Upper lobe of left lung (tissue), 6 donors: ENCODE measurements around the gene FAM111B. TPM values are rescaled to one million over a fixed set of nuclear protein-coding genes. Genes with fewer than 3 reads are reported as not detected.

Experiments used
- ATAC-seq, 2 donors: fragments of 200-7000 bp; cut with Tn5 transposase; one replicate each; pipeline ENCODE4 v1.9.1; 2022; ENCODE audit warnings: mild to moderate bottlenecking in 2 of 2, moderate library complexity in 2 of 2; ENCODE audit not compliant: low FRiP score in 2 of 2
- DNase-seq, 2 donors: peaks; one replicate each; pipeline ENCODE4 v3.0.0-alpha.2; 2019 to 2020
- H3K27ac ChIP-seq, 4 donors: fragments of 200-600 bp; sonication (generic); one replicate each; pipeline ENCODE4 v1.5.1; 2016 to 2019
- H3K27me3 ChIP-seq, 4 donors: fragments of 200-600 bp; sonication (generic); one replicate each; pipeline ENCODE4 v1.5.1; 2017 to 2019
- H3K36me3 ChIP-seq, 4 donors: fragments of 200-600 bp; sonication (generic); one replicate each; pipeline ENCODE4 v1.5.1; 2016 to 2019
- H3K4me1 ChIP-seq, 4 donors: fragments of 200-600 bp; sonication (generic); one replicate each; pipeline ENCODE4 v1.5.1; 2018 to 2019
- H3K4me3 ChIP-seq, 4 donors: fragments of 200-600 bp; sonication (generic); one replicate each; pipeline ENCODE4 v1.5.1; 2017 to 2019; ENCODE audit warnings: mild to moderate bottlenecking in 2 of 4, moderate library complexity in 1 of 4
- H3K9me3 ChIP-seq, 4 donors: fragments of 200-600 bp; sonication (generic); one replicate each; pipeline ENCODE4 v1.5.1; 2018 to 2019
- EP300 ChIP-seq, 4 donors: sonication (generic); formaldehyde crosslinking; IDR thresholded peaks; one replicate each; pipeline ENCODE4 v1.5.1; 2017; ENCODE audit warnings: antibody characterized with exemption in 4 of 4, control low read depth in 2 of 4
- POLR2A ChIP-seq, 4 donors: fragments of 450-650 bp; IDR thresholded peaks; one replicate each; pipeline ENCODE4 v1.5.1; 2016 to 2017; ENCODE audit warnings: antibody characterized with exemption in 4 of 4, mild to moderate bottlenecking in 2 of 4
- POLR2AphosphoS5 ChIP-seq, 2 donors: sonication (generic); formaldehyde crosslinking; IDR thresholded peaks; one replicate each; pipeline ENCODE4 v1.5.1; 2017; ENCODE audit warnings: antibody characterized with exemption in 2 of 2
- WGBS, 2 donors: methylation state at CpG; one replicate each; pipeline ENCODE4 v1.1.5; 2017 to 2018; 5-methylcytosine and 5-hydroxymethylcytosine counted together
- total RNA-seq, 6 donors: library from RNA; depleted of rRNA in 4 of 6; stranded (reverse); fragments of >200 nt in 4 of 6; gene quantifications; one replicate each; pipeline versions ENCODE4 v1.1.0 to v1.2.1, GENCODE V29; 2016 to 2021
- TF ChIP-seq, protein P1 (sequence below), 6 experiments: fragments of 450-650 bp in 4 of 6; fragments of 200-600 bp in 2 of 6; sonication (generic) in 2 of 6; IDR thresholded peaks; one replicate each; pipeline ENCODE4 v1.5.1; 2016 to 2019; ENCODE audit warnings: antibody characterized with exemption in 6 of 6
- donor health status: DM: no; HTN: no; CAD: no; lungs with moderate emphysema.
- donor health status: DM: no; HTN: yes; CAD: no; lungs with severe emphysema.

Gene FAM111B
- total RNA-seq, 6 donors from 2014 or later = 0.92 to 5.0 (median 2.4) TPM; not detected in 1

DNA sequence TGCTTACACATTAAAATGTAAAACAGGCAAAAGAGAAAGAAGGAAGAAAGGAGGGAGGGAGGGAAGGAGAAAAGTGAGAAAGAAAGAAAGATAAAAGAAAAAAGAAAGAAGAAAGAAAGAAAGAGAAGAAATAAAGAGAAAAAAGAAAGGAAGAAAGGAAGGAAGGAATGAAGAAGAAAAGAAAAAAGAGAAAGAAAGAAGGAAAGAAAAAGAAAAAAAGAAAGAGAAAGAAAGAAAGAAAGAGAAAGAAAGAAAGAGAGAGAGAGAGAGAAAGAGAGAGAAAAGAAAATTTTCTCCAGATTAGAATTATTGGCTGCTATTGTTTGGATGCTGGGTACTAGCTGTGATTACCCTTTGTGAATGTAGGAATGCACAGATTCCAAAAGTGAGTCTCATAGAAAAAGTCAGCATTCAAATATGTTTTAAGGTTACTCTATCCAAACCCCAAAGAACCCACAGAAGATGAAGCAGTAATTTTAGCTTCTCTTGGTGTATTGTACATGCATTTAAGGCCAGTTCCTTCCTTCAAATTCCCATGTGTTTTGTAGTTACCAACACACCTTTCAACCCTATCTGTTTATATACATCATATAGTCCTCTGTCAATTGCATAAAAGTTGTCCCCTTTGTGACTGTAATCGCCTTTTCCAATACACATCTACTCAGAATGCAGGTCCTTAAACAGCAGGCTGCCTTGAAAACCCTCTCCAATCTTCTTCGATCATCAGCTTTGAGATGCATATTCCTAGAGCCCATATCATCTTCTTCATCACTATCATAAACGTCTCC lies 34.8 kb downstream of the FAM111B start:
- Histone ChIP-seq H3K4me3 (peak overlapping the region; percentile 59 to 94 (median 73)), H3K36me3 (peaks cover 0 to 15% (median 0%) of the 10 kb centered on the region in 4 donors), H3K4me1 (peaks cover 19 to 40% (median 27%) of the 10 kb centered on the region in 4 donors), H3K9me3 (no peaks in the 10 kb centered on the region), H3K27ac (peak overlapping the region; percentile 94 to 97 (median 97)), H3K27me3 (no peaks in the 10 kb centered on the region)
- DNase-seq = no peak
- TF ChIP-seq POLR2AphosphoS5 (IDR thresholded peaks at IDR 0.05) (no peak), POLR2A (IDR thresholded peaks at IDR 0.05) (no peak), EP300 (IDR thresholded peaks at IDR 0.05) (no peak)
- TF ChIP-seq, protein P1, sequence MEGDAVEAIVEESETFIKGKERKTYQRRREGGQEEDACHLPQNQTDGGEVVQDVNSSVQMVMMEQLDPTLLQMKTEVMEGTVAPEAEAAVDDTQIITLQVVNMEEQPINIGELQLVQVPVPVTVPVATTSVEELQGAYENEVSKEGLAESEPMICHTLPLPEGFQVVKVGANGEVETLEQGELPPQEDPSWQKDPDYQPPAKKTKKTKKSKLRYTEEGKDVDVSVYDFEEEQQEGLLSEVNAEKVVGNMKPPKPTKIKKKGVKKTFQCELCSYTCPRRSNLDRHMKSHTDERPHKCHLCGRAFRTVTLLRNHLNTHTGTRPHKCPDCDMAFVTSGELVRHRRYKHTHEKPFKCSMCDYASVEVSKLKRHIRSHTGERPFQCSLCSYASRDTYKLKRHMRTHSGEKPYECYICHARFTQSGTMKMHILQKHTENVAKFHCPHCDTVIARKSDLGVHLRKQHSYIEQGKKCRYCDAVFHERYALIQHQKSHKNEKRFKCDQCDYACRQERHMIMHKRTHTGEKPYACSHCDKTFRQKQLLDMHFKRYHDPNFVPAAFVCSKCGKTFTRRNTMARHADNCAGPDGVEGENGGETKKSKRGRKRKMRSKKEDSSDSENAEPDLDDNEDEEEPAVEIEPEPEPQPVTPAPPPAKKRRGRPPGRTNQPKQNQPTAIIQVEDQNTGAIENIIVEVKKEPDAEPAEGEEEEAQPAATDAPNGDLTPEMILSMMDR (IDR thresholded peaks at IDR 0.05) = no peak
- WGBS, 2 donors = 0 to 1% methylated on average over 3 of the region's 3 CpGs
- no peak for ATAC-seq

DNA sequence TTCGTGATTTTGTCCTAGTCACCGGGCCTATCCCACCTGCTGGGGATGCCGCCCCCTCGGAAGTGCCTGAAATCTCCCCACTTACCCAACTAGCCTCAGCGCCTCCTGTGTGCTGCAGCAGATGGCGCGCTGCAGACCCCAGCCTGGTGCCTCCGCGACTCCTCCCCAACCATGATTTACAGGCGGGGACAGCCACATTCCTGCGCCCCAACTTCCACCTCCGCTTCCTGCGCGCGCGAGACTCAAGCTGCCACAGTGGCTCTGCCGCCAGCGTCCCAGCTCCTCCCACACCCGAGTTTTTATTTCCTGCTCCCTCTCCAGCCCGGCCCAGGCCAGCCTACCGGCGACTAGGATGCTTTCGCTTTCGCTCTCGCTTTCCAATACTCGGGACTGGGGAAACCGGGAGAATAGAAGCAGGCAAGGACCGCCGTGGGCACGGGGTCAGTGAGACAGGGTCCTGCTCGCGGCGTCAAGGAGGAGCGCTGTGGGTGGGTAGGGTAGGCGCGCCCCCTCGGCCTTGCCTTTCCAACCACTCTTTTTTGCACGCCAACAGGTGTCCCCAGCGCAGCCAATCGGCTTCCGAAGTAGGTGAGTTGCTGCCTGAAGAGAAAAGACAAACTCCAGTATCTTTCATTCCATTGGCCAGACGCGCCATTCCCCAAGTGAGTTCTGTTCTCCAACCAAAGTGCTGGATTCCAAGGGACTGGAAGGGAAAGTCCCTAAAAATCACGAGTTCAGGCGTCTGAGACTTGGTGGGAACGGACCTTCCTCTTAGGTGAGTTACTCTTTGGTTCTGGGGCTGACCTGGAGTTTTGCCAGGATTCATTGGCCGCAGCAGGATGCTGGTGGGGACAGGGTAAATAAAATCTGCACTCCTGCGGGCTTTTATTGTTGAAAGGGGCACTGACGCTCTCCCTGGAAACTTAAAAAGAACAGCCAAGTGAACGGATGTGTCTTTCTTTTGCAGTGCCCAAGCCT lies 35.8 kb downstream of the FAM111B start, which contains the start of gene FAM111A:
Gene FAM111A (plus strand): TSS at position 327 of the 978 bp plus-strand sequence. CDS start 6,017 bp downstream, outside the sequence.
- TF ChIP-seq POLR2A (IDR thresholded peaks at IDR 0.05) (peak in 3 of 4 donors; percentile 38 to 73 (median 42)), EP300 (IDR thresholded peaks at IDR 0.05) (no peak), POLR2AphosphoS5 (IDR thresholded peaks at IDR 0.05) (peak; percentile 55 to 77)
- TF ChIP-seq, protein P1 (IDR thresholded peaks at IDR 0.05) = peak in 2 of 6 experiments; percentile 28 to 33
- peak; percentile 91 to 96 for DNase-seq
- 0% methylated on average over 34 to 50 of the region's 50 CpGs for WGBS, 2 donors
- Histone ChIP-seq H3K9me3 (no peaks in the 10 kb centered on the region), H3K27ac (peak within 1 kb of the TSS; percentile 94 to 97 (median 97)), H3K4me3 (peak within 1 kb of the TSS; percentile 59 to 94 (median 73)), H3K27me3 (no peaks in the 10 kb centered on the region), H3K4me1 (peaks cover 19 to 40% (median 28%) of the 10 kb centered on the region in 4 donors), H3K36me3 (peaks cover 0 to 12% (median 0%) of the 10 kb centered on the region in 4 donors)
- ATAC-seq = peak; percentile 96 to 97

DNA sequence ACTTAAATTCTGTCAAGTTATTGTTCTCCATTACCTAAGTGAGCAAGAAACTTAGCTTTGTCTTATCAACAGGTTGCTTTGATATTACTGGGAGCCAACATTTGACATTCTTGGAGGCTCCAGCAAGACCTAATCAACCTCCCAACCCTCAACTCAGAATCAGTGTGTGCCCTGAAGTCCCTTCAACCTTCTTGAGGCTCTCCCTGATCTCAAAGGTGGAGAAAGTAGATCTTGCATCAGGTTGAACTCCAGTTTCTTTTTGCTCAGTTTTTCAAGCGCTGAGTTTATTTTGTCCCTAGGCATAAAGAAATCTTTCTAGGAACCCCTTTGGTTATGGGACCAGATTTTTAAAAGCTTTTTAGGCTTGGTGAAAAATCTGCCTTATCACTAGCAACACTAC lies 37.1 kb downstream of the FAM111B start:
- Histone ChIP-seq H3K36me3 (peaks cover 0 to 13% (median 2%) of the 10 kb centered on the region in 4 donors), H3K4me1 (peaks cover 19 to 40% (median 28%) of the 10 kb centered on the region in 4 donors), H3K27me3 (no peaks in the 10 kb centered on the region), H3K4me3 (peak overlapping the region in 3 of 4 donors; percentile 54 to 79 (median 59)), H3K27ac (peak overlapping the region; percentile 94 to 97 (median 97)), H3K9me3 (no peaks in the 10 kb centered on the region)
- 73 to 86% methylated on average over 1 of the region's 1 CpG for WGBS, 2 donors
- no peak for DNase-seq
- no peak for ATAC-seq
- TF ChIP-seq POLR2A (IDR thresholded peaks at IDR 0.05) (no peak), EP300 (IDR thresholded peaks at IDR 0.05) (no peak), POLR2AphosphoS5 (IDR thresholded peaks at IDR 0.05) (no peak)
- TF ChIP-seq, protein P1 (IDR thresholded peaks at IDR 0.05) = no peak

DNA sequence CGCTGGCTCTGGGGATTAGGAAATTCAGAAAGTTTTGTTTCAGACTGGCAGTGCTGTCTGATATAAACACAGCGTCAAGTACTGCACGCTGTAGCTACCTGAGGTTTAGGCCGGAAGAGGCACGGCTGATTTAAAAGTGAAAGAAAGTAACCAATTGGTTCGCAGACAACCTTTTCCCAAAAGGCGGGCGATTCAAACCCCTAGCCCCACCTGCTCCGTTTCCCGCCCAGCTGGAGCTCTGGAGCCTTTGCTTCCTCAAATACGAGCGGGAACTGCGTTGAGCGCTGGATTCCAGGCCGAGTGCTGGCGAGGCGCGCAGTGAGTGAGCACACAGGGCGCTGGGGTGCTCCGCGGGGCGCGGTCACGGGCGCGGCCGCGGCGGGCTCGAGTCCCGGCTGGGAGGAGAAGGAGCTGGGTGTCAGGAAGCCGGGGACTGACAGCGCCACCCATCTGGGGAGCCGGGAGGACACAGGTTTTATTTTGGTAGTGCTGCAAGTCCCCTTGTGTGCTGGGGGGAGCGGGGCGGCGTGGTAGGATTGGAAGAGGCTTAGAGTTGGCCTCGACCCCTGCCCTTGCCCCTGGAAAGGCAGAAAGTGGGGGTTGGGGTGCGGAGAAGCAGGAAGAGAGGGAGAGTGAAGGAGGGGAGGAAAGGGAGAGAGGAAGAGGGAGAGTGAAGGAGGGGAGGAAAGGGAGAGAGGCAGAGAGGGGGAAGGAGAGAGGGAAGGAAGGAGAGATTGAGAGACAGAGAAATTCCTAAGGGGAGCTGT lies 37.7 kb downstream of the FAM111B start:
- Histone ChIP-seq H3K9me3 (no peaks in the 10 kb centered on the region), H3K4me1 (peaks cover 19 to 40% (median 28%) of the 10 kb centered on the region in 4 donors), H3K36me3 (peaks cover 0 to 19% (median 3%) of the 10 kb centered on the region in 4 donors), H3K27me3 (no peaks in the 10 kb centered on the region), H3K27ac (peak overlapping the region; percentile 94 to 97 (median 97)), H3K4me3 (peak overlapping the region; percentile 50 to 79 (median 56))
- peak; percentile 78 to 81 for ATAC-seq
- TF ChIP-seq, protein P1 (IDR thresholded peaks at IDR 0.05) = peak in 2 of 6 experiments; percentile 12 to 17
- TF ChIP-seq EP300 (IDR thresholded peaks at IDR 0.05) = no peak
- peak; percentile 80 to 82 for TF ChIP-seq POLR2AphosphoS5 (IDR thresholded peaks at IDR 0.05)
- TF ChIP-seq POLR2A (IDR thresholded peaks at IDR 0.05) = peak in 1 of 4 donors; percentile 43
- WGBS, 2 donors = 1 to 3% methylated on average over 20 to 38 of the region's 39 CpGs
- DNase-seq = peak; percentile 85 to 92
